Endothelial cell of hepatic sinusoid (primary cell): Measurements from ENCODE around the gene RCCD1.

Experiments used
- in situ Hi-C: cut with HindIII; loops from 2 replicates; pipeline ENCODE4 v1.10.0; 2017; ENCODE audit warnings: low sequenced_read_pairs

Gene RCCD1

DNA sequence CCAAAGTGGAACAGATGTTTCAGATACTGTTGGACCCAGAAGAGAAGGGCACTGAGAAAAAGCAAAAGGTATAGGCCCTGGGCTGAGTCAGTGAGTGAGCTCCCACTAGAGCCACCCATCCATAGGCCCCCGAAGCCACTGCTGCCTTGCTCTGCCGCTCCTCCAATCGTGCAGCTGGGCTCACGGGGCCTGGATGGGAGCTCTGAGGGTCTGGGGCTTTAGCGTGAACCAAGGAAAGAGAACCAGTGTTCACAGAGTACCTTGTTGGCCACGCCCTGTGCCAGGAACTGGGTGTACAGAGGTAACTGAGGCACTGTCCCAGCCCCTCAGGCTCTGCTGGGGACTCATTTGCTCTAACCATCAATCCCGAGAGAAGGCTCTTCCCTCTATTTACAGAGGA, 14.9 kb upstream of the RCCD1 start:
- in situ Hi-C loops = loop anchor here (25.0 kb wide), 2 partner anchors 102 to 302 kb away; no protein-coding TSS in a partner anchor

DNA sequence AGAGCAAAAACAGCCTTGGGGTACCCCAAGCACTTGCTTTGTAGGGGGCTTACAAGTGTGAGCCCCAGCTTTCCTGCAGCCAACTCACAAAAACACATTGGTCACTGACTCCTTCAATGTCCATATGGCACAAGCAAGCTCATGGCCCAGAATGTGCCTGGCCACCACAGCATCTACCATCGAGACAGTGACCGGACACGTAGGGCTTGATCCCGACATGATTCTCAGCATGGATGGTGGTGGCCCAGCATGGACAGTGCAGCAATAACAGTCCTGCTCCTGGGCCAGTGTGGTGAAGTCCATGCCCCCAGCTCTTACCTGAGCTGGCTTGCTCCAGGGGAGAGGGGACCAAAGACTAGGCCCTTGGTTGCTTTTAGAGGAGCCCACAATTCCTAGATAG, 13.6 kb upstream of the RCCD1 start:
- in situ Hi-C loops = loop anchor here (25.0 kb wide), 2 partner anchors 104 to 304 kb away; no protein-coding TSS in a partner anchor

DNA sequence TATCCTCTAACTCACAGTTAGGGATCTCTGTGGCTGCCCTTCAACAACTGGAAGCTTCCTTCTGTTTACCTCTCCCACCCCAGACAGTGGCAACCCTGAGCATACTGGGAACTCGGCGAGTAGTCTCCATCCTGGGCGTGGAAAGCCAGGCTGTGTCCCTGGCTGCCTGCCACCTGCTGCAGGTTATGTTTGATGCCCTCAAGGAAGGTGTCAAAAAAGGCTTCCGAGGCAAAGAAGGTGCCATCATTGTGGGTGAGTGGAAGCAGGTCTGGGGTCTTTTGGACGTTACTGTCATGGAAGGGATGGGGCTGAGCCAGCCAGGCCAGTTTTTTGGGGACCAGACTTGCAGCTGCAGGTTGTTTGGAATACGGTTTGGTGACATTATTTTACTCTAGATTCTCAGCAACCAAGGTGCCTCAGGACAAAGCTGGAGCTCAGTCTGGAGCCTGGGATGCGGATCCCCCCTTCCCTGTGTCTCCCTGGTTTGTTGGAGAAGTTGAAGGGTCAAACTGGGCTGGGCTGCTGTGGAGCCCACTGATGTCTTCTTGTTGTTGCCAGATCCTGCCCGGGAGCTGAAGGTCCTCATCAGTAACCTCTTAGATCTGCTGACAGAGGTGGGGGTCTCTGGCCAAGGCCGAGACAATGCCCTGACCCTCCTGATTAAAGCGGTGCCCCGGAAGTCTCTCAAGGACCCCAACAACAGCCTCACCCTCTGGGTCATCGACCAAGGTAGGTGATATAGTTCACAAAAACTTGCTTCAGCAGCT, 12.1 kb upstream of the RCCD1 start:
- in situ Hi-C loops = loop anchor here (25.0 kb wide), 2 partner anchors 105 to 305 kb away; no protein-coding TSS in a partner anchor

DNA sequence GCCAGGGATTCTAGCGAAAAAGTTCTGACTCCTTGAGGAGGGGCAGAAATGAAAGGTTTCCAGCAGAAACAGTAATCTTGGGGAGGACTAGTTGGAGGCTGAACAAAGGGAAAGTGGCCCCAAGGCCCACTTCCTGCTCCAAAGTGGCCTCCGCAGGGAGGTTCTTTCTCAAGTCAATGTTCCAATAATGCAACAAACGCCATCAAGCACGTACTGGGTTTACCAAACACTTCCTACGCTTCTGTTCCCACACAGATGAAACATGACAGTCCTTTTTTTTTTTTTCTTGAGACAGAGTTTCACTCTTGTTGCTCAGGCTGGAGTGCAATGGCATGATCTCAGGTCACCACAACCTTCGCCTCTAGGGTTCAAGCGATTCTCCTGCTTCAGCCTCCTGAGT, 9.6 kb upstream of the RCCD1 start:
- in situ Hi-C loops = loop anchor here (25.0 kb wide), 2 partner anchors 108 to 308 kb away; no protein-coding TSS in a partner anchor

DNA sequence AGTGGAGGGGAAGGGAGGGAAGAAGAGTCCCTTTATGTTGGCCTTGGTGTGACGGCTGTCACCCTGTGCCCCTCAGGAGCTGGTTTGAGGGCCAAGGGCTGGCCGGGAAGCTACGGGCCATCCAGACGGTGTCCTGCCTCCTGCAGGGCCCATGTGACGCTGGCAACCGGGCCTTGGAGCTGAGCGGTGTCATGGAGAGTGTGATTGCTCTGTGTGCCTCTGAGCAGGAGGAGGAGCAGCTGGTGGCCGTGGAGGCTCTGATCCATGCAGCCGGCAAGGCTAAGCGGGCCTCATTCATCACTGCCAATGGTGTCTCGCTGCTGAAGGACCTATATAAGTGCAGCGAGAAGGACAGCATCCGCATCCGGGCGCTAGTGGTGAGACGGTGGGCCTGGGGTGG, 8.1 kb upstream of the RCCD1 start:
- in situ Hi-C loops = loop anchor here (25.0 kb wide), 2 partner anchors 109 to 309 kb away; no protein-coding TSS in a partner anchor

DNA sequence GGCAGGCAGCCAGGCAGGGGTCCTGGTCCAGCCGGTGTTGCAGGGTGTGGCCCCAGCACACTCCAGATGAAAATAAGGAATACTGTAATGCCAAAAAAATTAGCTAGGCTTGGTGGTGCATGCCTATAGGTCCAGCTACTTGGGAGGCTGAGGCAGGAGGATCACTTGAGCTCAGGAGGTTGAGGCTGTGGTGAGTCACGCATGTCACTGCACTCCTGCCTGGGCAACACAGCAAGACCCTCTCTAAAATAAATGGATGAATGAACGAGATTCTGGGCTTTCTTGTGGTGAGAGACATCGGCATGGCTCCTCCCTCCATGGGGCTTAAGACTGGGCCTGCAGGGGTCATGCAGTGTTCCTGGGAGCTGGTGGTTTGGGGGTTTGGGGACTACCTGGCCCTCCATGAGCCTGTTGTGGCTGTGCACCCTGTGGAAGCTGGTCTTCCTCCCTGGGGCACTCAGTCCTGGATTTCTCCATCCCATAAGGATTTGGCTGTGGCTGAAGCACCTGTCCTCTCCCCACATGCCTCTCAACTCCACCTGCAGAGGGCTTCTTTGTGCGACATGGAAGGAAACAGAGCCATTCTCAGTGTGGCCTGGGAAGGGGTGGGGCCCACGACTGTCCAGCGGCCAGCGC, 7.6 kb upstream of the RCCD1 start:
- in situ Hi-C loops = loop anchor here (25.0 kb wide), 2 partner anchors 110 to 310 kb away; no protein-coding TSS in a partner anchor

DNA sequence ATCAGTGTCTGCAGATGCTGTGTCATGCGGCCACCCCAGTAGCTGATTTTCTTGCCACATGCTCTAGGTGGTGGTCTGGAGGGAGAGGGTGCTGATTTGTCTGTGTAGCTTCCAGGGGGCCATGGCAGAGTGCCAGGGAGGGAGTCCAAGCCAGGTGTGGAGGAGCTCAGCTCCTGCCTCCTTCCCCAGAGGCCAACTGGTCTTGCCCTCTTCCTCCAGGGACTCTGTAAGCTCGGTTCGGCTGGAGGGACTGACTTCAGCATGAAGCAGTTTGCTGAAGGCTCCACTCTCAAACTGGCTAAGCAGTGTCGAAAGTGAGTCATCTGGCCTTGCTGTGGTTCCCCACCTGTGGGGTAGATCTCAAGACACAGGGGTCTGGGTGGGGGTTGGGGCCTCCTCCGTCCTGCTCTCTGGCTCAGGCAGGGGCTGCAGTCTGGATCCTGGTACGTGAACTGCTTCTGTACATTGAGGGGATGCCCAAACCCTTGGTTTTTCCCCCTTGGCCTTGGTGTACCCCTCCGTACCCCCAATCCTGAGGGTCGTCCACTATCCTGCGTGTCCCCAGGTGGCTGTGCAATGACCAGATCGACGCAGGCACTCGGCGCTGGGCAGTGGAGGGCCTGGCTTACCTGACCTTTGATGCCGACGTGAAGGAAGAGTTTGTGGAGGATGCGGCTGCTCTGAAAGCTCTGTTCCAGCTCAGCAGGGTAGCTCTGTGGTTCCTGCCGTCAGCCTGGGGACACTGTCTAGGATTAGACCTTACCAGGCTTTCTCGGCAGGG, 6.9 kb upstream of the RCCD1 start:
- in situ Hi-C loops = loop anchor here (25.0 kb wide), 2 partner anchors 110 to 310 kb away; no protein-coding TSS in a partner anchor

DNA sequence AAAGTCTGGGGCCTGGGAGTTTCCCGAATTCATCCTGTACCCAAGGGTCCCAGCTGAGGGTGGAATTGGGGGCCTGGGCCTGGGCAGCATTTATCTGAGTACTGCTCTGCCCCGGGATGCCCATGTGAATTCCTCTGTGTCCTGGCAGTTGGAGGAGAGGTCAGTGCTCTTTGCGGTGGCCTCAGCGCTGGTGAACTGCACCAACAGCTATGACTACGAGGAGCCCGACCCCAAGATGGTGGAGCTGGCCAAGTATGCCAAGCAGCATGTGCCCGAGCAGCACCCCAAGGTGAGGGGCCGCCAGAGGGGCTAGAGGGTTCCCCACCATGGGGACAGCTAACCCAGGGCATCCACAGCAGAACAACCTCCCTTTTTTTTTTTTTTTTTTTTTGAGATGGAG, 6.2 kb upstream of the RCCD1 start:
- in situ Hi-C loops = loop anchor here (25.0 kb wide), 2 partner anchors 111 to 311 kb away; no protein-coding TSS in a partner anchor

DNA sequence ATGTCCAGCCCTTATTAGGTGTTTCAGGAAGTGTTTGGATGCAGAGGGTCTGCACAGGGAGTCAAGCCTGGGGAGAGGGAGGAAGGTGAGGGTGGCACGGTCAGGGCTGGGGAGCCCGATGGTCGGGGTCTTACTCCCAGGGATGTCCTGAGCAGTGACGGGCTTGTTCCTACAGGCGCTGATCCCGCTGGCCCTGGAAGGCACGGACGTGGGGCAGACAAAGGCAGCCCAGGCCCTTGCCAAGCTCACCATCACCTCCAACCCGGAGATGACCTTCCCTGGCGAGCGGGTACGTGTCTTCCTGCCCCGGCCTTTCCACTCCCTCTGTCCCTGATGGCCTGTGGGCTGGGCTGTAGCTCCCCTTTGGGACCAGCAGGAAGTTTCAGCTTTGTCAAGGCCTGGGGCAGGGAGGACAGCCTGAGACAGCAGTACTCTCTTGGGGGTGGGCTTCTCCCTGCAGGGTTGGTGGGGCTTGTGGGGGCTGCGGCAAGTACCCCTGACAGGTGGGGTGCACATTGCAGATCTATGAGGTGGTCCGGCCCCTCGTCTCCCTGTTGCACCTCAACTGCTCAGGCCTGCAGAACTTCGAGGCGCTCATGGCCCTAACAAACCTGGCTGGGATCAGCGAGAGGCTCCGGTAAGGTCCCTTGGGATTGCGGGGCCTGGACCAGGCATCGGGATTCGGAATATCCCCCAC, 4.6 kb upstream of the RCCD1 start:
- in situ Hi-C loops = loop anchor here (25.0 kb wide), 3 partner anchors 113 to 313 kb away; no protein-coding TSS in a partner anchor

DNA sequence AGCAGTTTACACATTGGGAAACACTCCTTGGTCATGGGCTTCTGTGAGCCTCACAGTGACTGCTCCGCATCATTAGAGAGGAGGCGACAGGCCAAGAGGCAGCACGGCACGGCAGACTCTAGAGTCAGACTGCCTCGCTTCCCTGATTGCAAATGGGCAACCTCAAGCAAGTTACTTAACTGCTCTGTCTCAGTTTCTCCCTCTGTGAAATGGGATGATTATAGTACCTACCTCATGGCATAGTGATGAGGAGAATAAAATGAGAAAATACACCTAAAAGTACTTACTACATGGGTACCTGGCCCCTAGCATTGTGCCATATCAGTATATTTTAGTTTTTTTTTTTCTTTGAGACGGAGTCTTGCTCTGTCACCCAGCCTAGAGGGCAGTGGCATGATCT, 4.0 kb upstream of the RCCD1 start:
- in situ Hi-C loops = loop anchor here (25.0 kb wide), 1 partner anchor 312 kb away; no protein-coding TSS in a partner anchor

DNA sequence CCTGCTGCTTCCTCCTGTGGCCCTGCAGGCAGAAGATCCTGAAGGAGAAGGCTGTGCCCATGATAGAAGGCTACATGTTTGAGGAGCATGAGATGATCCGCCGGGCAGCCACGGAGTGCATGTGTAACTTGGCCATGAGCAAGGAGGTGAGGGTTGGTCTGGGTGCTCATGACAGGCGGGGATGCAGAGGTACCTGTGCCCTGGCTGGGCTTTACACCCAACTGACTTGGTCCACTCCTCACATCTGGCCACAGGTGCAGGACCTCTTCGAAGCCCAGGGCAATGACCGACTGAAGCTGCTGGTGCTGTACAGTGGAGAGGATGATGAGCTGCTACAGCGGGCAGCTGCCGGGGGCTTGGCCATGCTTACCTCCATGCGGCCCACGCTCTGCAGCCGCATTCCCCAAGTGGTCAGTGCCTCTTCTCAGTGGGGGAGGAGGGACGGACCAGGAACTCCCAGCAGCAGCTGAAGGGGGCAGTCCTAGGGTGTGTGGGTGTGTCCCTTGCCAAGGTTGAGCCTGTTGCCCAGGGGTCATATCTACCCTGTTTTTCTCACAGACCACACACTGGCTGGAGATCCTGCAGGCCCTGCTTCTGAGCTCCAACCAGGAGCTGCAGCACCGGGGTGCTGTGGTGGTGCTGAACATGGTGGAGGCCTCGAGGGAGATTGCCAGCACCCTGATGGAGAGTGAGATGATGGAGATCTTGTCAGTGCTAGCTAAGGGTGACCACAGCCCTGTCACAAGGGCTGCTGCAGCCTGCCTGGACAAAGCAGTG, 1.6 kb upstream of the RCCD1 start:
- in situ Hi-C loops = loop anchor here (25.0 kb wide), 1 partner anchor 309 kb away; no protein-coding TSS in a partner anchor

DNA sequence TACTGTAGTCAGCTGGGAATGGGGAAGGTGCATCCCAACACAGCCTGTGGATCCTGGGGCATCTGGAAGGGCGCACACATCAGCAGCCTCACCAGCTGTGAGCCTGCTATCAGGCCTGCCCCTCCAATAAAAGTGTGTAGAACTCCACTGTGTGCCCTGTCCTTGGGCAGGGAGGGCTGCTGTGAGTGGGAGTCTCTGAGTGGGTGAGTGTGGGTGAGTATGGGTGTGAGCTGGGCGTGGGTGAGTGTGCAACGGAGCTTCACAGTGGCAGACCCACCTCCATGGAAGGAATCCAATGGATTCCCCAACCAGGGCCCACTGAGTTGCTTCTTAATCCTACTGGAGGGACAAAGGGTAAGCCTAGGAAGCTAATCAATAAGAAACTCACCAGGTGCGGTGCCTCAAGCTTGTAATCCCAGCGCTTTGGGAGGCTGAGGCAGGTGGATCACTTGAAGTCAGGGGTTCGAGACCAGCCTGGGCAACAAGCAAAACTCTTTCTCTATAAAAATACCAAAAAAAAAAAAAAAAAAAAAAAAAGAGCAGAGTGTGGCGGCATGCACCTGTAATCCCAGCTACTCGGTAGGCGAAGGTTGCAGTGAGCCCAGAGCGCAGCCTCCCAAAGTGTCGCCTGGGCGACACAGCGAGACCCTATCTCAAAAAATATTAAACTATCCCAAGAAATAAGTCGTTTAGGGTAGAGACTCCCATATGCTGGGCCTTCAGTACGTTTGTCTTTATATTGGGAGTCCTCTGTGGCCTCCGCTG, 555 bp upstream of the RCCD1 start:
- in situ Hi-C loops = loop anchor here (25.0 kb wide), 1 partner anchor 308 kb away; no protein-coding TSS in a partner anchor

DNA sequence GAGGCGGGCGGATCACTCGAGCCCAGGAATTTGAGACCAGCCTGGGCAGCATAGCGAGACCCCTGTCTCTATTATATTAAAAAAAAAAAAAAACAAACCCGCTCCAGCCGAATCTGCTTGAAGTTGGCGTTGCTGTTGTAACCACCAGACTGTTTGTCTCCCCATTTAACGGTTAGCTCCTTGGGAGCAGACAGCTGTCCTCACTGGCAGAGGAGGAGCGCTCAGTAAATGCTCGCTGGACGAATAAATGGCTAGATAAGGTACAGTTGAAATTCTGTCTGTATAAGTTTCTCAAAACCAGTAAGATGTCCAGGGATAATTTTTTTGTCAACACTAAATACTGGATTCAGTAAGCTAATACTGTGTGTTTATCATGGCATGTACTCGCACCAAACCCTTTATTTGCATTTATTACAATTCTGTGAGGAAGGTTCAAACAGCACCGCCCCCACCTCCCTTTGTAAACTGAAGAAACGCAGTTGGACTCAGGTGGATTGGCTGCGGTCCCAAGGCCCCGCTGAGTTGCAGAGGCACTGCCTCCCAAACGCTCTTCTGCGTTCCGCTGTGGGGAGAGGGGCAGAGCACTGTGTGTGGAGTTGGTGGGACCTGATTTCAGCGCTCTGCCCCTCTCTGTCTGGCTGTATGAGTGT, 1.1 kb downstream of the RCCD1 start:
- in situ Hi-C loops = loop anchor here (25.0 kb wide), 1 partner anchor 307 kb away; no protein-coding TSS in a partner anchor

DNA sequence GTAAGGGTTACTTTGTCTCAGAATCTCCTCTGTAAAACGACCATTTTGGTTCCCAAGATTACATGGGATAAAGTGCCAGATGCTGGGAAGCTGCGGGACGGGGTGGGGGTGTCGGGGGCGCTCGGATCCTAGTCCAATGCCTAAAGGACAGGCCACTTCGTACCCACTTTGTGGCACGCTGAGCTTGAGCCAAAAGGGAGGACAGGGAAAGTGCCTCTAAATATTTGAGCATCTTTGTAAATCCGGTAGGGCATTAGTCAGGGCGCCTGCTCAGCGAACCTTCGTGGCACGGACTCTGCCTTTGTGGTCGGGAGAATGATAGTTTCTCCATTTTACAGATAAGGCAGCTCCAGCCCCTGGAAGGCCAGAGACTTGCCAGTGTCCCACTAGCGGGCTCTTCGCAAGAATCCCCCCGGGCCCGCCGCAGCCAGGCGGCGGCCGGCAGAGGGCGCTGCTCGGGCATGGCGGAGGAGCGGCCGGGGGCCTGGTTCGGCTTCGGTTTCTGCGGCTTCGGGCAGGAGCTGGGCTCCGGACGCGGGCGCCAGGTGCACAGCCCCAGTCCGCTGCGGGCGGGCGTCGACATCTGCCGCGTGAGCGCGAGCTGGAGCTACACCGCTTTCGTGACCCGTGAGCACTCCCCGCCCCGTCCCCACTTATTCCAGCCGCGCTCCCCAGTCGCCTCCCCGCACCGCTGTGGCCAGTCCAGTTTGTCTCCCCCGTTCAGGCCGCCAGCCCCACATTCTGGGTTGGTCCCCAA, 1.8 kb downstream of the RCCD1 start:
- in situ Hi-C loops = loop anchor here (25.0 kb wide), 1 partner anchor 306 kb away; no protein-coding TSS in a partner anchor

DNA sequence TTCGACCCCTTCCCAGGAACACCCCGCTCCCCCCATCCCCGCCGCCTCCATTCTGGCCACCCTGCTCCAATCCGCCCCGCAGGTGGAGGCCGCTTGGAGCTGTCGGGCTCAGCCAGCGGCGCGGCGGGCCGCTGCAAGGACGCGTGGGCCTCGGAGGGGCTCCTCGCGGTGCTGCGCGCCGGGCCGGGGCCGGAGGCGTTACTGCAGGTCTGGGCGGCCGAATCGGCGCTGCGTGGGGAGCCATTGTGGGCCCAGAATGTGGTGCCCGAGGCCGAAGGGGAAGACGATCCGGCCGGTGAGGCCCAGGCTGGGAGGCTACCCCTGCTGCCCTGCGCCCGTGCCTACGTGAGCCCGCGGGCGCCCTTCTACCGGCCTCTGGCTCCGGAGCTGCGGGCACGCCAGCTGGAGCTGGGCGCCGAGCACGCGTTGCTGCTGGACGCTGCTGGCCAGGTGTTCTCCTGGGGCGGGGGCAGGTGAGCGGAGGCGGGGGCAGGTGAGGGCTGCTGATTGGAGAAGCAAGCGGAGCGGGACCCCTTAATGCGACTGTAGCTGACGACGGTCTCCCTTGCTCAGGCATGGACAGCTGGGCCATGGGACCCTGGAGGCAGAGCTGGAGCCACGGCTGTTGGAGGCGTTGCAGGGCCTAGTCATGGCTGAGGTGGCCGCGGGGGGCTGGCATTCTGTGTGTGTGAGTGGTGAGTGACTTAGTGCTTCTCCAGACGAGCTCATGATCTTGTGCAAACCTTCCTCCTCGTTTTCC, 2.5 kb downstream of the RCCD1 start:
- in situ Hi-C loops = loop anchor here (25.0 kb wide), 1 partner anchor 305 kb away; no protein-coding TSS in a partner anchor

DNA sequence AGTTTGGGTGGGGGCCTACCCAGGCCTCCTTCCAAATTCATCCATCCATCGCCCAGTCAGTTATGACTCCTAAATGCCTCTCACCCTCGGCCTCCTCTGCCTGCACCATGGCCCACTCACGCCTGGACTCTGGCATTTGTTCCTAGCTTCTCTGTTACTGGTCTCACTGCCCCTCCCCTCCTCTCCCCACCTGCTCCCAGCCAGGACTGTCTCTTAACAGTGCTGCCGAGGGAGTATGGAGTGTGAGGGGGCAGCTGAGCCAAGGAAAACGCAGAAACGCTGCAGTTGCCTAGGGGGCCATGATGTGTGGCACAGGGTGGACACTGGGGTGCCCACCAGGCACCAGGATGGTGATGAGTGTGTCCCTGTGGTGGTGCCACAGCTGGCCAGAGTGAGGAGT, 3.1 kb downstream of the RCCD1 start:
- in situ Hi-C loops = loop anchor here (25.0 kb wide), 1 partner anchor 305 kb away; no protein-coding TSS in a partner anchor
